NCI-H146 treated with DMSO at 0.1 percent for 48 hours (cell line): ENCODE results near the gene RASD1.
A peak's percentile ranks its signal among the peaks of the same experiment; 100 is the strongest.

Experiments
- DNase-seq: peaks from one replicate; lab custom pipeline; 2025; ENCODE audit not compliant: unreplicated experiment; lab: John Stamatoyannopoulos, UW

The RASD1 gene, protein sequence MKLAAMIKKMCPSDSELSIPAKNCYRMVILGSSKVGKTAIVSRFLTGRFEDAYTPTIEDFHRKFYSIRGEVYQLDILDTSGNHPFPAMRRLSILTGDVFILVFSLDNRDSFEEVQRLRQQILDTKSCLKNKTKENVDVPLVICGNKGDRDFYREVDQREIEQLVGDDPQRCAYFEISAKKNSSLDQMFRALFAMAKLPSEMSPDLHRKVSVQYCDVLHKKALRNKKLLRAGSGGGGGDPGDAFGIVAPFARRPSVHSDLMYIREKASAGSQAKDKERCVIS

DNA sequence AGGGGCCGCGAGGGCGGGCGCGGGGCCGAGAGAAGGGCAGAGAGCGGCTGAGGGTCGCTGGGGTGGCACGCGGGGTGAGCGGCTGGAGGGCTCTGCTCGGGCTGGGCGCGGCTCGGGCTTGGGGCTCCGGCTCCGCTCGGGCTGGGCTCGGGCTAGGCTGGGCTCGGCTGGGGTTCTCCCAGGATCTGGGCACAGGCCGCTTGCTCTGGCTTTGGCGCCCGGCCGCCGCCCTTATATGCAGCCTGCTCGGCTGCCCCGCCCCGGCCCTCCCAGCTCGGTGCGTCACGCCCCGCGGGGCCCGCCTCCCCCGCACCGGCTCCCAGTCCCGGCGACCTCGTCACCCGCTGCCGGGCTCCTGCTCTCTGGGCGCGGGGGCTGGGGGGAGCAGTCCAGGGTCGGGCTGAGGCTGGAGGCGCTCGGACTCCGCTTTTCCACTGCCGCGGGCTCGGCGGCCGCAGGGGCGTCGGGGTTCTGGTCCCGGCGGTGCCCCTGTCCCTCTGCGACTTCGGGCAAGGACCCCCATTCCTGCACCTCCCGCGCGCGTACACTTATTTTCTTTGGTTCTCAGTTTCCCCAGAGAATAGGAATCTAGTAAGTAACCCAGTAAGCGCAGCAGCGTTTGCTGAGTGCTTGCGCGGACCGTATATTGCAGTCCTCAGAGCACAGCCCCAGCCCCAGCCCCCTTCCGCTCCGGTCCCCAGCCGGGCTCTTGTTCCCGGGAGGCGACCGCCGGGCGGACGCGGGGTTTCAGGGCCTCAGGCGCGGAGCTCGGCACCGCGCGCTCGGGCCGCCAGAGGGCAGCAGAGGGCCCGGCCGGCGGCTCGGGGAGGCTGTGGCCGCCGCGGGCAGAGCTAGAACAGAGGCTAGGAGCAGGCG is at the start of gene RASD1:
RASD1 (minus strand) TSS at position 207 of the 876 bp plus-strand sequence. CDS start 214 bp downstream, outside the sequence.
- DNase-seq = peak; percentile 56

GRCh38 chr17:17545984-17546383 is 49.8 kb upstream of the RASD1 start:
- DNase-seq = peak; percentile 25

DNA sequence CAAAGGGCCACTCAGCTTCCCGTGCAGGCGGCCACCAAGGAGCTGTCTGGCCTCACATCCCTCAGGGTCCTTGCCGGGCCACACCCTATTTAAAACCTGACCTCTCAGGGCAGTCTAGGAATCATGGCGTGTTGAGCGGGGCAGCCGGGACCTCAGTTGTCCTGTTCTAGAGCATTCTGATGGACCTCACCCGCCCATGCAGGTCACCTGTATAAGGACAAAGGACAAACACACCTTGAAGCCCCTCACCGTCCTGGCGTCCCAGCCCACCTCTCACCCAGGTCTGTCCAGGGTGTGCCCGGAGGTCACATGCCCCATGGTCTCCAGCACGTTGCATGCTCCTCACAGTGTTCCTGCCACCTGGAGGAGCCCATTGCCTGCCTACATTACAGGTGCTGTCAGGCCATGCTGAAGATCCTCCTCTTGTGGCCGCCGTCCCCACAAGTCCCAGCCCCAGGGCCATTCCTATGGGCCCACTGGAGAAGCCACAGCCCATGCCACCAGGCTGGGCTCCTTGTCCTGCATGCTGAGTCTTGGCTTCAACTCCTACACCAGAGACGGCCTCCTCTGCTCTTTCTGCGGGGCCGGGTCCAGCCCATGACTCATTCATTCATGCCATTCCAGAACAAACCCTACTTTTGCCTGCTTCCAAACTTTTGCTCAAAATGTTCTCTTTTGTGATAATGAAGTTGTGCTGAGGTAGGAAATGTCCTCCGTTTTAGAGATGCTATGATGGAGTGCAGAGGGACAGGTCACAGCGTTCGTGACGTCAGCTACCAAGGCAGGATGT is 49.0 kb upstream of the RASD1 start:
- no peak for DNase-seq

DNA sequence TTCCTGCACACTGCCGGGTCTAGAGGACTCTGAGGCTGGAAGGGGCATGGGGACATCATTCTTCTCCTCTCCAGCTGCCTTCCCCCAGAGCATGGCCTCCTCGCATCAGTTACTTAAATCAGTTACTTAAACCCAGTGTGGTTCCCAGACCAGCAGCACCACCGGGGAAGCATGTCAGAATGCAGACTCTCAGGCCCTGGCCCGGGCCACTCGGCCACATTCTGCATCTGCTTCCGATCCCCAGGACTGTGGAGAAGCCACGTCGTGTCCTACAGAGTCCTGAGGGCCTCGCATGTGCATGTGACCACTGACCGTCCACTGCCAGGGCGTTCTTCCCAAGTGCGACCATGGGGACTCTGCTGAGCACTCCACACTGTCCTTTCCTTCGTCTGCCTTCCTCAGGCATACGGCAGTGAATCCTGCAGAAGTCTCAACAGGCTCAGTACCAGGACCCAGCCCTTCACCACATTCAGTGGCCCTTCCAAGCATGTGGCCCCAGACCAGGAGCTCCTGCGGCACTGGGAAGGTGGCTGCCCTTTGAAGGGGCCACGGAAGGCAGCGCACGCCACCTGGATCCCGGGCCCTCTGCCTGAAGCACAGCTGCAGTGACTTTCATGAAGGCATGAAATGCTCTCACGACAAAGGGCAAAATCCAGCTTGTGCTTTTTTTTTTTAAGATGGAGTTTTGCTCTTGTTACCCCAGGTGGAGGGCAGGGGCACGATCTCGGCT is 46.9 kb upstream of the RASD1 start:
- DNase-seq = no peak

DNA sequence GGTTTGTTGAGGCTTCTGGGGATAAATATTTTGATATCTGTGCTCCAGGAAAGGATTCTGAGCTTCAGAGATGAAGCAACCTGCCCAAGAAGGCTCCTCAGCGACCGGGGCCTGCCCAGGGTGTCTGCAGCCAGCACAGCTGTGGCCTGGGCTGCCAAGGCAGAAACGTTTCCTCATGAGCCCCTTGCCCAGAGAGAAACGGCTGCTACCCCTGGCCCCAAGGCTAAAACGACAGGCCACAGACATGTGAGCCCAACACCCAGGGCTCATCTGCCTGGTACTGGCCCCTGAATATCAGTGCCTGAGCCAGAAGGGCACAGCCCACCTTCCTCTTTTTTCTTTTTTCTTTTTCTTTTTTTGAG is 45.4 kb upstream of the RASD1 start:
- no peak for DNase-seq

DNA sequence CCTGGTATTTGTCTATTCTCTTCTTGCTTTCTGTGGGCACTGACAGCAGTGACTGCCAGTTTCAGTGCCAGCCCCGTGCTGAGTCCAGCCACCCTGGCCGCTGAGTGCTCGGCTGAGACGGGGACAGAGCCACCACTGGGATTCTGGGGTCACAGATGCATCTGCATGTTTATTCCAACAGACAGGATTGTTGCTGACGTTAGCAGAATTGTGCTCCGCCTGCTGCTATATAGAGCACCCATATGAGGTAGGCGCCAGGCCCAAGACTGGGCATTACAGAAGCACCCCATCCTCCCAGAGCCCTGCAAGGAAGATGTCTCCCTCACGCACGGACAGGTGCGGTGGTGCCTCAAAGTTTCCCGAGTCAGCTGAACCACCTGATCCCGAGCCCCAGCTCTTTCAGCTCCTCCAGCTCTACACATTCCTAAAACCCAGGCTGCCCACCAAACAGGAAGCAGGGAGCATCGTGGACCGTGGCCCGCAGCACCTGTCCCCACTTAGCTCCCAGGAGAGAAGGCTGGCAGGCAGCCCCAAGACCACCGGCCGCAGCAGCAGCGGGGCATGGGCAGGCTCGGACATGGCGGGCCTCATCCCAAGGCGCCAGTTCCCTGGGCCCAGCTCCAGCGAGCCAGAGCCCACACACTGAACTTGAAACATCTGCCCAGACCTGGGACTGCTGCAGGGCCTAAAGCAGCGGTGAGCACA is 44.9 kb upstream of the RASD1 start:
- DNase-seq = no peak

- no peak for DNase-seq
Observed at GRCh38 chr17:17540278-17540906, 44.2 kb upstream of the RASD1 start.

- no peak for DNase-seq
Observed at GRCh38 chr17:17539591-17539990, 43.4 kb upstream of the RASD1 start.

DNA sequence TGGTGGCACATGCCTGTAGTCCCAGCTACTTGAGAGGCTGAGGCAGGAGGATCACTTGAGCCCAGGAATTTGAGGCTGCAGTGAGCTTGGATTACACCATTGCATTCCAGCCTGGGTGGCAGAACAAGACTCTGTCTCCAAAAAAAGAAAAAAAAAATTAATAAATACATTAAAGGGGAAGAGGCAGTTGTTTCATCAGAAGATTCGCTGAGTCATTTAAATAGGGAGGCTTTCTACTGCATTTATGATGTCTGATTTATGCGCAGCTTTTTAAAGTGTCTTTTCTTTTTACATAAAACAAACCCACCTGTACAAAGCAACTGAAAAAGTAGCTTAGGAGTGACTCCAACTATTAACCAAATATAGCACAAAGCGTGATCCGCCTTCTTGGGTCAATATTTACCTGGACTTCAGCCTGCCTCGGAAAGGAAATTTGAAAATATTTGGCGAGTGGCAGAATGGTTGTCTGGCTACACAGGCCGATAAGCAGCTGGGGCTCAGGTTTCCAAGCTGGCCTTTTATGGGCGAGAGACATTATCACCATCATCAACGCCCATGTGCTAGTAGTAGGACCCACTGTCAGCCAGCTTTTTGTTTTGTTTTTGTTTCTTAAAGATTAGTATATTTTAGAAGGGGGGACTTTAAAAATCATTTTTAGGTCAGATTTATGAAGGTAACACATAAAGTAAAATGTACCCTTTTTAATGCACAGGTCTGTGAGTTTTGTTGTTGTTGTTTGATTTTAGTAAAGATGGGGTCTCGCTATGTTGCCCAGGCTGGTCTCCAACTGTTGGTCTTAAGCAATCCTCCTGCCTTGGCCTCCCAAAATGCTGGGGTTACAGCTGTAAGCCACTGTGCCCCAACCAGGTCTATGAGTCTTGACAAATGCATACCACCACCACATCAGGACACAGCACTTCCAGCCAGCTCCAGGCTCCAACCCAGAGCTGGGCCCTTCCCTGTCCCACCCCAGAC is 42.5 kb upstream of the RASD1 start:
- peak; percentile 97 for DNase-seq

GRCh38 chr17:17537311-17538099 is 41.3 kb upstream of the RASD1 start:
- DNase-seq = peak; percentile 20

DNA sequence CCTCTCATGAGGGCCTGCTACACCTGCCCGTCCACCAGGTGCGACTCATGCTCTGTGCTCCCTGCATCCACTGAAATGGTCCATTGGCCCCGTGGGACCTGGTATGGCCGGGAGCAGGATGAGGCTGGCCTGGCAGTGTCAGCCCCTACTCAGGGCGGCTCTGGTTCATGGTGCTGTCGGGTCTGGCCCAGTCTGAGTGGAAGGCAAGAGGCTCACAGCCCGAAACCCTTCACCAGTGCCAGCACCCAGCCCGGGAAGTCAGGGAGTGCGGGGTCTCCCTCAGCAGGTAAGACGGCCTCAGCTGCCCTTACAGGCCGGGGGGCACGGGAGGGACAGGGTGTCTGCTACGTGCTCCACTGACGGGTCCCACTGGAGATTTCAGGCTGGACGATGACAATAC is 40.5 kb upstream of the RASD1 start:
- DNase-seq = no peak

DNA sequence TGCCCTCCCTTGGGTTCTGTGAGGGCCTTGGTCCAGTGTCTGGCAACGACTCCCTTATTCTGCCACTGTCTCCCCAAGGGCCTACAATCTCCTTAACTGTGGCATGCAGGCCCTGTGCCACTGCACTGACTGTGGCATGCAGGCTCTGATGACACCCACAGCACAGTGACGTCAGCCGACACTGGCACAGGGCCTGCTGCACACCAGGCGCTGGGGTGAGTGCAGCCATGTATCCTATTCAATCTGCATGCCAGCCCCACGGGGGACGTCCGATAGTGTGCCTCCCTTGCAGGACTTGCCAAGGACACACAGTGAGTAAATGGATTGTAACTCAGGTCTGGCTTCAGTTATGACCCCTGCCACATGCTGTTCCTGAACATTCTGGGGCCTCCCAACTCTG is 39.8 kb upstream of the RASD1 start:
- no peak for DNase-seq

GRCh38 chr17:17533901-17534441 is 37.8 kb upstream of the RASD1 start:
- DNase-seq = no peak

- DNase-seq = no peak
Observed at GRCh38 chr17:17532991-17533390, 36.8 kb upstream of the RASD1 start.

GRCh38 chr17:17531156-17531555 is 35.0 kb upstream of the RASD1 start:
- DNase-seq = no peak

DNA sequence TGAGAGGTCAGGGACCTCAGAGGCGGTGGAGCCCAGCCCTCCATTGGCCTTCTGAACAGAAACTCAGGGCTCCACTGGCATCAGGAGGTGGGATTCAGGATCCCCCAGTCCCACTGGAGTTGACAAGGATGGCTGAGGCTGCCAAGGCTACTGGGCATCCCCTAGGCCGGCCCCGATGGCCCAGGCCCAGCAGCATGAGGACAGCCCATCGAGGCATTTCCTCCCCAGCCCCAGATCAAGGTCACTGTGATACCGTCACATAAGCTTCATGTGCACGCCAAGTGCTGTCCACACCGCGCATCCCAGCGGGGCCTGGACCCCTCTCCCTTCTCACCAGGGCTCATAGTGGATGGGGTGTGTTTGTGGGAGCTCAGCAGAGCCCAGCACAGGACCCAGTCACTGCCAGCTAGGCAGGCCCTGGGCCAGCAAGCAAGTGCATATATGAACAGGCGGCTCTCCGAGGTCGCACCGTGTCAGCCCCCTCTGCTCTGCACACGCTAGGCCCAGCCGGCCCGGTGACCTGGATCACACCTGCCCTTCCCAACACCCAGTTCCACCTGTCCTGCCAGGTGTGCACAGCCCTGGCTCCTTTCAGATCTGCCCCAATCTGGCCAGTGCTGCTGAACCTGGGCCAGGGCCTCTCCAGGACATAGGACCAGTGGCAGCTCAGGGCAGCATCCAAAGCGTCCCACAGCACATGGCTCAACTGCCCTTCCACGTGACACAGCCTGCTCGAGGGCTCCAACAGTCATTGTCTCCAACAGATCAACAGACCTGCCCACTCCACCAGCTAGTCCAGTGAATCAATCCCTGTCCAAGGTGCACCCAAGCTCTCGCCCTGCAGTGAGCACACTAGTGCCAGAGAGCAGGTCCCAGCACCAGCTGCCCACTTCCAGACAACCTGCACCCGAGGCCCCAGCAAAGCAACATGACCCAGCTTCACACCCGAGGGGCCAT is 32.8 kb upstream of the RASD1 start:
- no peak for DNase-seq
